HG03565 (cell line): ENCODE results near the gene CDHR2.
"Not testable (repeated sequence)": the region's sequence is repeated elsewhere in the genome, so short reads cannot be mapped to it uniquely, and the experiment has no call there.

Source experiments
- ATAC-seq: cut with Tn5 transposase; IDR thresholded peaks from one replicate; pipeline ENCODE4 v1.9.1; 2021; ENCODE audit warnings: mild to moderate bottlenecking, moderate library complexity; ENCODE audit not compliant: unreplicated experiment

Gene CDHR2

GRCh38 chr5:176541338-176542134 lies 7.6 kb upstream of the CDHR2 start:
- no peak for ATAC-seq

GRCh38 chr5:176542135-176542595 lies 7.0 kb upstream of the CDHR2 start:
- no peak for ATAC-seq

GRCh38 chr5:176542596-176543427 lies 6.3 kb upstream of the CDHR2 start:
- peak; percentile 43 for ATAC-seq

GRCh38 chr5:176543428-176544182 lies 5.5 kb upstream of the CDHR2 start:
- ATAC-seq, result peak; percentile 54

GRCh38 chr5:176545388-176545736 lies 3.8 kb upstream of the CDHR2 start:
- no peak for ATAC-seq

GRCh38 chr5:176545737-176546509 lies 3.2 kb upstream of the CDHR2 start:
- no peak for ATAC-seq

- ATAC-seq, result no peak
Measured at GRCh38 chr5:176547802-176548201, 1.3 kb upstream of the CDHR2 start.

- ATAC-seq, result no peak
Measured at GRCh38 chr5:176549871-176550270, 729 bp downstream of the CDHR2 start.

- ATAC-seq, result no peak
Measured at GRCh38 chr5:176550275-176550831, 1.2 kb downstream of the CDHR2 start.

- ATAC-seq, result not testable (repeated sequence)
Measured at GRCh38 chr5:176550937-176551336, 1.8 kb downstream of the CDHR2 start.

GRCh38 chr5:176552332-176552869 lies 3.3 kb downstream of the CDHR2 start:
- ATAC-seq, result no peak

- ATAC-seq, result no peak
Measured at GRCh38 chr5:176553260-176554085, 4.3 kb downstream of the CDHR2 start.

GRCh38 chr5:176557846-176558245 lies 8.7 kb downstream of the CDHR2 start:
- no peak for ATAC-seq

- no peak for ATAC-seq
Measured at GRCh38 chr5:176559683-176560082, 10.5 kb downstream of the CDHR2 start.

- ATAC-seq, result no peak
Measured at GRCh38 chr5:176560364-176560763, 11.2 kb downstream of the CDHR2 start.

GRCh38 chr5:176561259-176561658 lies 12.1 kb downstream of the CDHR2 start:
- no peak for ATAC-seq

- ATAC-seq, result no peak
Measured at GRCh38 chr5:176562189-176562588, 13.0 kb downstream of the CDHR2 start.

GRCh38 chr5:176564002-176564401 lies 14.9 kb downstream of the CDHR2 start:
- no peak for ATAC-seq

GRCh38 chr5:176565760-176566288 lies 16.7 kb downstream of the CDHR2 start:
- no peak for ATAC-seq
